Right lobe of liver (tissue), 4 donors: Measurements from ENCODE around the gene ZBED5.

Experiments used
- POLR2A ChIP-seq: fragments of 450-650 bp; IDR thresholded peaks from one replicate; pipeline ENCODE4 v1.6.1; 2017; ENCODE audit warnings: antibody characterized with exemption, mild to moderate bottlenecking
- TF ChIP-seq, protein P1 (sequence below), 4 donors: fragments of 200-600 bp in 3 of 4; fragments of 450-650 bp in 1 of 4; IDR thresholded peaks; one replicate each; pipeline versions ENCODE4 v1.5.1 to v1.8.0; 2016 to 2022; ENCODE audit warnings: antibody characterized with exemption in 4 of 4, mild to moderate bottlenecking in 2 of 4
- donor health status: DM: no; HTN: no; CAD: no.
- donor health status: DM: no; HTN: no; CAD: no.
- donor health status: DM: no; HTN: yes; CAD: no.

DNA sequence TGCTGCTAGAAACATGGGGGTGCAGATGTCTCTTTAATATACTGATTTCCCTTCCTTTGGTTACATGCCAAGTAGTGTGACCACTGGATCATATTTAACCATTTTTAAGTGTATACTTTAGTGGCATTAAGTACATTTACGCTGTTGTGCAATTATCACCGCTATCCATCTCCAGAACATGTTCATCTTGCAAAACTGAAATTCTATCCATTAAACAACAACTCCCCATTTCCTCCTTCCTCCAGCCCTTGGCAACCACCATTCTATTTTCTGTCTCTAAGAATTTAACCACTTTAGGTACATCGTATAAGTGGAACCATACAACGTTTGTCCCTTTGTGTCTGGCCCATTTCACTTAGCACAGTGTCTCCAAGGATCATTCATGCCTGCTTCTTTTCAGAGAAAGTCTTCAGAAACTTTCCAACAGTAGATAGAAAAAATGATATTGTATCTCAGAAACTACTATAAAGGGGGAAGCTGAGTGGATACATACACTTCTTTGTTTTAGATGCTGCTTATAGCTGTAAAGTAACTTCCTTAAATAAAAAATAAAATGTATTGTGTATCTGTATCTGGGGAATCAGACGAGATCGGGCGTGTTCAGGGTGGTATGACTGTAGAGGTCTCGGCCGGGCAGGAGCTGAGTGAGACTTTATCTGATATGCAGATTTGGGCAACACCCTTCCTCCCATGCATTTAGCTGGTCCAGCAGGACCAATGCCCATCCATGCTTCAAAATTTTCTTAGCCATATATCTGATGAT lies 44.6 kb upstream of the ZBED5 start:
- TF ChIP-seq, protein P1, sequence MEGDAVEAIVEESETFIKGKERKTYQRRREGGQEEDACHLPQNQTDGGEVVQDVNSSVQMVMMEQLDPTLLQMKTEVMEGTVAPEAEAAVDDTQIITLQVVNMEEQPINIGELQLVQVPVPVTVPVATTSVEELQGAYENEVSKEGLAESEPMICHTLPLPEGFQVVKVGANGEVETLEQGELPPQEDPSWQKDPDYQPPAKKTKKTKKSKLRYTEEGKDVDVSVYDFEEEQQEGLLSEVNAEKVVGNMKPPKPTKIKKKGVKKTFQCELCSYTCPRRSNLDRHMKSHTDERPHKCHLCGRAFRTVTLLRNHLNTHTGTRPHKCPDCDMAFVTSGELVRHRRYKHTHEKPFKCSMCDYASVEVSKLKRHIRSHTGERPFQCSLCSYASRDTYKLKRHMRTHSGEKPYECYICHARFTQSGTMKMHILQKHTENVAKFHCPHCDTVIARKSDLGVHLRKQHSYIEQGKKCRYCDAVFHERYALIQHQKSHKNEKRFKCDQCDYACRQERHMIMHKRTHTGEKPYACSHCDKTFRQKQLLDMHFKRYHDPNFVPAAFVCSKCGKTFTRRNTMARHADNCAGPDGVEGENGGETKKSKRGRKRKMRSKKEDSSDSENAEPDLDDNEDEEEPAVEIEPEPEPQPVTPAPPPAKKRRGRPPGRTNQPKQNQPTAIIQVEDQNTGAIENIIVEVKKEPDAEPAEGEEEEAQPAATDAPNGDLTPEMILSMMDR (IDR thresholded peaks at IDR 0.05) = no peak
- no peak for TF ChIP-seq POLR2A
